GM23248 (cell line): ENCODE data around the gene POLR2J2.
"Not testable (repeated sequence)": the region's sequence is repeated elsewhere in the genome, so short reads cannot be mapped to it uniquely, and the experiment has no call there.

Source experiments
- EZH2 ChIP-seq: fragments of 200-600 bp; sonication (generic); IDR thresholded peaks from 2 replicates; pipeline ENCODE4 v1.6.1; 2018; ENCODE audit warnings: antibody characterized with exemption, mild to moderate bottlenecking; ENCODE audit not compliant: insufficient read depth, poor library complexity, severe bottlenecking
- EZH2phosphoT487 ChIP-seq: fragments of 200-600 bp; sonication (generic); IDR thresholded peaks from 2 replicates; pipeline ENCODE4 v1.6.1; 2018; ENCODE audit warnings: antibody characterized with exemption, moderate library complexity, mild to moderate bottlenecking, low read depth; ENCODE audit not compliant: insufficient read depth

DNA sequence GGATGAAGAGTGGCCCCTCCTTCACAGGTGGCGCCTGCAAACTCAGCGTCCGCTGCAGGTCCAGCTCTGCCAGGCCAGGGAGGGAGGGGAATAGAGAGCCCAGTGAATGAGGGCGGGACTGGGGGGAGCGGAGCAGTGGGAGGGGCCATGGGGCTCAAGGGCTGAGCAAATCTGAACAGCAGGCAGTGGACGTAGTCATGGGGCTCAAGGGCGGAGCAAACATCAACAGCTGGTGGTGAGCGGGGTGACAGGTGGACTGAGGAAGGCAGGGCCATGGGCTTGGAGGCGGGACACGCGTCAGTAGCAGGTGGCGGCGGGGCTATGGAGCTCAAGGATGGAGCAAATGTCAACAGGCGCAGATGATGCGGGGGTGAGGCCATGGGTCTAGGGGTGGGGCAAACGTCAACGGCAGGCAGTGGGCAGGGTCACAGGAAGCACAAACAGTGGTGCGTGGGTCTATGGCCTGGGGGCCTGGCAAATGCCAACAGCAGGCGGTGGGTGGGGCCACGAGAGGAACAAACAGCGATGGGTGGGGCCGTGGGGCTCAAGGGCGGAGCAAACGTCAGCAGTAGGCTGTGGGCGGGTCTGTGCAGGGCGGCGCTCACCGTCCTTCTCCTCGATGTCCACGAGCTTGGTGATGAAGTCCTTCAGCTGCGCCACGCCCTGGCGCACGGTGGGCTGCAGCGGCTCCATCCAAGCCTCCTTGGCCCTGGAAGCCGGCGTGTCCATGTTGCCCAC lies 17.0 kb upstream of the POLR2J2 start:
- not testable (repeated sequence) for TF ChIP-seq EZH2phosphoT487, EZH2
